ENCODE results near the gene FYB1. TPM values are rescaled to one million over a fixed set of nuclear protein-coding genes. Genes with fewer than 3 reads are reported as not detected.

The FYB1 gene
- total and polyA plus RNA-seq, 2 of the 8 experiments (the other 6 are each of a cell fraction or from before 2014, with no cell fraction given) = not detected

GRCh38 chr5:39185761-39186160 lies 33.6 kb downstream of the FYB1 start:
- H2BK20ac ChIP-seq (ENCODE audit: low read length) = no peak overlapping the region
- DNase-seq (ENCODE audit: low read depth in 1 of 2, low spot score in 2 of 2) (no peak), FAIRE-seq (no peak)
- H4K91ac ChIP-seq (replicated peaks; ENCODE audit: insufficient read length, low read length) = no peak overlapping the region
- no peak overlapping the region for H3K14ac ChIP-seq (ENCODE audit: insufficient read length)
- H3K27ac ChIP-seq (ENCODE audit: low read depth, low read length) = no peak overlapping the region
- WGBS, 2 experiments (ENCODE audit: extremely low coverage in 1 of 2, insufficient coverage in 1 of 2, insufficient read length in 1 of 2, insufficient replicate concordance in 2 of 2, low coverage in 1 of 2, low lambda C conversion rate in 2 of 2, missing lambda C conversion rate in 1 of 2) = 93% methylated on average over 9 of the region's 9 CpGs; no CpG with 5 or more reads in 1 of the 2 experiments
- no peak overlapping the region for H3K18ac ChIP-seq (ENCODE audit: extremely low read depth, low read length)
- H3K23ac ChIP-seq (ENCODE audit: insufficient read length) = no peak overlapping the region
- no peak overlapping the region for H2BK5ac ChIP-seq (ENCODE audit: low read depth, low read length)
- no peaks in the 10 kb centered on the region for H3K36me3 ChIP-seq (ENCODE audit: control insufficient read depth in 2 of 4, insufficient read depth in 4 of 4, low read length in 3 of 4)
- no peak overlapping the region for H3K4me3 ChIP-seq (ENCODE audit: extremely low read depth in 1 of 4, insufficient read depth in 2 of 4, low read depth in 3 of 4, low read length in 4 of 4)
- H3K9me3 ChIP-seq (ENCODE audit: insufficient read depth in 2 of 2, low read depth in 1 of 2, low read length in 1 of 2) = no peaks in the 10 kb centered on the region
- H2AK5ac ChIP-seq (ENCODE audit: low read depth, low read length) = no peak overlapping the region
- no peaks in the 10 kb centered on the region for H3K79me1 ChIP-seq (ENCODE audit: low read depth, low read length)
- ChIA-PET CTCF (ENCODE audit: partially characterized antibody) (interaction anchor here (1.0 kb wide), 1 partner anchor 32 kb away, joined by 4 read pairs; no protein-coding TSS in a partner anchor), POLR2A (ENCODE audit: partially characterized antibody) (no interaction called here)
- no peak overlapping the region for H3K4me2 ChIP-seq (ENCODE audit: insufficient read depth in 1 of 2, low read depth in 2 of 2, low read length in 2 of 2)
- H3K23me2 ChIP-seq (ENCODE audit: low read depth, low read length) = no peaks in the 10 kb centered on the region
- H2AFZ ChIP-seq (ENCODE audit: low read length) = no peak overlapping the region
- no peak overlapping the region for H3K9ac ChIP-seq (replicated peaks in 1 of 4; ENCODE audit: extremely low read depth in 1 of 4, low read depth in 3 of 4, low read length in 3 of 4)
- no peak overlapping the region for H4K8ac ChIP-seq (ENCODE audit: extremely low read depth, insufficient read depth, low read length)
- H3K79me2 ChIP-seq (ENCODE audit: control insufficient read depth in 1 of 2, insufficient read depth in 2 of 2, low read length in 2 of 2) = no peaks in the 10 kb centered on the region
- no peak overlapping the region for H3K4ac ChIP-seq (replicated peaks; ENCODE audit: insufficient read length, low read depth, low read length)
- H4K5ac ChIP-seq (ENCODE audit: insufficient read length, low read depth, low read length) = no peak overlapping the region
- no peak overlapping the region for H2BK120ac ChIP-seq (replicated peaks; ENCODE audit: low read depth, low read length)
- no peak overlapping the region for H2BK15ac ChIP-seq (ENCODE audit: low read length)
- H2BK12ac ChIP-seq (ENCODE audit: low read depth, low read length) = no peak overlapping the region
- no peaks in the 10 kb centered on the region for H3K4me1 ChIP-seq (replicated peaks in 1 of 4; ENCODE audit: control insufficient read depth in 3 of 4, insufficient read depth in 4 of 4, low read length in 3 of 4)
- no peak overlapping the region for H3K56ac ChIP-seq (replicated peaks; ENCODE audit: insufficient read length, low read depth, low read length)
- H3K27me3 ChIP-seq (replicated peaks in 1 of 4; ENCODE audit: control insufficient read depth in 3 of 4, extremely low read depth in 1 of 4, insufficient read depth in 3 of 4, low read length in 3 of 4) = peaks cover 0 to 1% (median 0%) of the 10 kb centered on the region in 4 experiments; a peak in 1 of 7 replicates
- H4K20me1 ChIP-seq (replicated peaks in 1 of 2; ENCODE audit: control insufficient read depth in 1 of 2, insufficient read depth in 2 of 2, low read length in 2 of 2) = no peaks in the 10 kb centered on the region
- TF ChIP-seq POLR2AphosphoS5 (IDR thresholded peaks at IDR 0.05; ENCODE audit: low read depth, low read length) (no peak), RXRA (IDR thresholded peaks at IDR 0.05; ENCODE audit: insufficient read depth, low read depth, low read length) (no peak), HDAC2 (IDR thresholded peaks at IDR 0.05; ENCODE audit: borderline replicate concordance in 1 of 2, low read depth in 2 of 2, low read length in 2 of 2) (no peak), NANOG (IDR thresholded peaks at IDR 0.05; ENCODE audit: insufficient read depth, low read depth, low read length, poor library complexity, severe bottlenecking) (no peak)

Data from H1 (cell line).